BE2C (cell line): Measurements from ENCODE around the gene SLC28A3.

Experiments used
- DNase-seq: peaks from one replicate; pipeline ENCODE4 v3.0.0-alpha.2; 2020
- H3K27me3 ChIP-seq: fragments of 250-450 bp; sonication (Bioruptor Pico); 2 replicates; pipeline ENCODE4 v1.5.1; 2020; ENCODE audit warnings: mild to moderate bottlenecking
- H3K36me3 ChIP-seq: fragments of 250-450 bp; sonication (Bioruptor Pico); 2 replicates; pipeline ENCODE4 v1.5.1; 2020; ENCODE audit warnings: mild to moderate bottlenecking
- H3K4me1 ChIP-seq: fragments of 250-450 bp; sonication (Bioruptor Pico); 2 replicates; pipeline ENCODE4 v1.5.1; 2020
- H3K4me3 ChIP-seq: 2 replicates; pipeline ENCODE4 v1.5.1; 2011; ENCODE audit warnings: low read depth, low read length
- H3K9me3 ChIP-seq: fragments of 250-450 bp; sonication (Bioruptor Pico); 2 replicates; pipeline ENCODE4 v1.5.1; 2020
- TF ChIP-seq, protein P1 (sequence below): IDR thresholded peaks from 2 replicates; pipeline ENCODE4 v1.5.1; 2012; ENCODE audit warnings: mild to moderate bottlenecking, low read depth, low read length

The SLC28A3 gene

DNA sequence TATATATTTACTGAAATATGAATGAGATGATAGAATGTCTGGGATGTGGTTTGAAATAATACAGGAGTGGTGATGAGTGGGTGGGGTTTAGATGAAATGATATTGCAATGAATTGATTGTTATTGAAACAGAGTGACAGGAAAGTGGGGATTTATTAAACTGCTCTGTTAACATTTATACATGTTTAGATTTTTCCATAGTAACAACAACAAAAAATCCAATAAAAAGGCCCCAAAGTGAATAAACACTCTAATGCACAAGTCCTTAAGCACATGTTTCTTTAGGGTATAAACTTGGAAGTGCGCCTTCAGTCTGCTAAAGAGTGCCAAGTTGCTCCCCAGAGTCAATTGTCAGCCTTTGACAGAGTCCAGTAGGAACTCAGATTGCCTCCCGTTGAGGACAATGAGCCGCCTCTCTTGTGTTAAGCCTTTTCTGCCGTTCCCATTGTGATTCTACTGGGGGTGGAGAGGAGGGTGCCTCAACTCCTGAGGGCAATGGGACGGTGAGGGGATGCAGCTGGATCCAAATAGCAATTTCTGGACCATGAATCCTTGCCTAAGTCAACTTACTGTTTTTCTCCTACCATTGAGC, 112.3 kb downstream of the SLC28A3 start:
- DNase-seq = no peak
- Histone ChIP-seq H3K9me3 (no peaks in the 10 kb centered on the region), H3K27me3 (no peaks in the 10 kb centered on the region), H3K4me1 (no peaks in the 10 kb centered on the region), H3K36me3 (no peaks in the 10 kb centered on the region), H3K4me3 (no peak overlapping the region)
- TF ChIP-seq, protein P1, sequence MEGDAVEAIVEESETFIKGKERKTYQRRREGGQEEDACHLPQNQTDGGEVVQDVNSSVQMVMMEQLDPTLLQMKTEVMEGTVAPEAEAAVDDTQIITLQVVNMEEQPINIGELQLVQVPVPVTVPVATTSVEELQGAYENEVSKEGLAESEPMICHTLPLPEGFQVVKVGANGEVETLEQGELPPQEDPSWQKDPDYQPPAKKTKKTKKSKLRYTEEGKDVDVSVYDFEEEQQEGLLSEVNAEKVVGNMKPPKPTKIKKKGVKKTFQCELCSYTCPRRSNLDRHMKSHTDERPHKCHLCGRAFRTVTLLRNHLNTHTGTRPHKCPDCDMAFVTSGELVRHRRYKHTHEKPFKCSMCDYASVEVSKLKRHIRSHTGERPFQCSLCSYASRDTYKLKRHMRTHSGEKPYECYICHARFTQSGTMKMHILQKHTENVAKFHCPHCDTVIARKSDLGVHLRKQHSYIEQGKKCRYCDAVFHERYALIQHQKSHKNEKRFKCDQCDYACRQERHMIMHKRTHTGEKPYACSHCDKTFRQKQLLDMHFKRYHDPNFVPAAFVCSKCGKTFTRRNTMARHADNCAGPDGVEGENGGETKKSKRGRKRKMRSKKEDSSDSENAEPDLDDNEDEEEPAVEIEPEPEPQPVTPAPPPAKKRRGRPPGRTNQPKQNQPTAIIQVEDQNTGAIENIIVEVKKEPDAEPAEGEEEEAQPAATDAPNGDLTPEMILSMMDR = no peak

DNA sequence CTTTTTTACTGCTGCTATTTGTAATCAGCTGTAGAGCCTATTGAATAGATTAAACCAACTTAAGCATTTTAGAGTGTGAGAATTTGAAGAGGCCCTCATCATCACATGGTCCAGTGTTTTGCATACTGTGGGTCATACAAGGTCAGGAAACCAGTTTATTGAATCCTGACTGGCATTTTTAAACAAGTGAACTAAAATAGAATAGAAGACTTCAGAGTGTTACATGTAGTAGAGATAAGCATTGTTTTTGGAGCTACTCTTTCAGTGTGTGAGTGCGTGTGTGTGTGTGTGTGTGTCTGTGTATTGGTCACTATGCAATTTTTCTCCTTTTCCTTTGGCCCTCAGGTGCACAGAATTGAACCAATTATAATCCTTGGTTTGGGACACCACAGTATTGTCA, 114.4 kb downstream of the SLC28A3 start:
- TF ChIP-seq, protein P1 = no peak
- no peak for DNase-seq
- H3K27me3 ChIP-seq = no peaks in the 10 kb centered on the region
- no peaks in the 10 kb centered on the region for H3K9me3 ChIP-seq
- no peak overlapping the region for H3K4me3 ChIP-seq
- H3K36me3 ChIP-seq = no peaks in the 10 kb centered on the region
- H3K4me1 ChIP-seq = no peaks in the 10 kb centered on the region
